T-cell (primary cell): Measurements from ENCODE around the gene PTPRM. TPM values are rescaled to one million over a fixed set of nuclear protein-coding genes. Genes with fewer than 3 reads are reported as not detected.

Source experiments
- ATAC-seq, 4 experiments: fragments of 200-7000 bp in 3 of 4; fragments of 150-1000 bp in 1 of 4; cut with Tn5 transposase; replicated peaks in 1 of 4; 1 replicate in 3 of 4; 2 replicates in 1 of 4; pipeline ENCODE4 v1.10.0; 2021; ENCODE audit warnings: moderate library complexity in 3 of 4, mild to moderate bottlenecking in 2 of 4, moderate number of reproducible peaks in 1 of 4
- CTCF ChIA-PET, 2 donors: fragments of 300-600 bp; sonication (Branson Sonifier 250); formaldehyde crosslinking; loops; one replicate each; lab custom pipeline; 2022; ENCODE audit warnings: antibody characterized with exemption in 2 of 2; lab: Charles Lee
- POLR2A ChIA-PET, 2 donors: fragments of 300-600 bp; sonication (Branson Sonifier 250); formaldehyde crosslinking; loops; one replicate each; lab custom pipeline; 2022; ENCODE audit warnings: antibody characterized with exemption in 2 of 2; lab: Charles Lee
- DNase-seq, 35 experiments: peaks; one replicate each; pipeline versions ENCODE4 v3.0.0 to v3.0.0-alpha.2; 2013 to 2023
- H3K27ac ChIP-seq: one replicate; pipeline ENCODE4 v1.5.1; 2013; ENCODE audit warnings: low read length
- H3K27me3 ChIP-seq, 2 experiments: replicated peaks in 1 of 2; 1 replicate in 1 of 2; 2 replicates in 1 of 2; pipeline versions ENCODE4 v1.6.1 to v1.7.0; 2013; ENCODE audit warnings: low read length in 1 of 2, mixed read lengths in 1 of 2; ENCODE audit not compliant: control insufficient read depth in 2 of 2, insufficient read depth in 2 of 2; ENCODE audit errors: extremely low read depth in 1 of 2
- H3K36me3 ChIP-seq, 2 donors: 1 replicate in 1 of 2; 2 replicates in 1 of 2; pipeline versions ENCODE4 v1.6.1 to v1.7.0; 2013; ENCODE audit warnings: low read length in 1 of 2; ENCODE audit not compliant: control insufficient read depth in 2 of 2, insufficient read depth in 1 of 2; ENCODE audit errors: extremely low read depth in 1 of 2
- H3K4me1 ChIP-seq, 2 experiments: 1 replicate in 1 of 2; 2 replicates in 1 of 2; pipeline versions ENCODE4 v1.6.1 to v1.7.0; 2013; ENCODE audit warnings: low read length in 2 of 2, mixed read lengths in 1 of 2; ENCODE audit not compliant: insufficient read depth in 2 of 2, control insufficient read depth in 1 of 2; ENCODE audit errors: extremely low read depth in 1 of 2
- H3K4me3 ChIP-seq, 2 donors: 1 replicate in 1 of 2; 2 replicates in 1 of 2; pipeline versions ENCODE4 v1.5.1 to v1.7.0; 2013; ENCODE audit warnings: mild to moderate bottlenecking in 2 of 2, low read length in 1 of 2, moderate library complexity in 1 of 2; ENCODE audit not compliant: control insufficient read depth in 1 of 2; ENCODE audit errors: extremely low read depth in 1 of 2
- H3K9me3 ChIP-seq: 2 replicates; pipeline ENCODE4 v1.7.0; 2013
- H3K27ac Mint-ChIP-seq, 2 donors: one replicate each; pipeline ENCODE4 v1.8.0; 2020 to 2021; ENCODE audit warnings: mild to moderate bottlenecking in 2 of 2, mixed read lengths in 2 of 2
- H3K27me3 Mint-ChIP-seq, 2 donors: one replicate each; pipeline ENCODE4 v1.8.0; 2021 to 2022; ENCODE audit warnings: mixed read lengths in 2 of 2
- H3K36me3 Mint-ChIP-seq: one replicate; pipeline ENCODE4 v1.8.0; 2021; ENCODE audit warnings: mixed read lengths
- H3K4me1 Mint-ChIP-seq, 3 donors: one replicate each; pipeline ENCODE4 v1.8.0; 2020 to 2022; ENCODE audit warnings: mixed read lengths in 3 of 3, mild to moderate bottlenecking in 1 of 3
- H3K4me3 Mint-ChIP-seq, 3 donors: one replicate each; pipeline ENCODE4 v1.8.0; 2020 to 2022; ENCODE audit warnings: mild to moderate bottlenecking in 3 of 3, mixed read lengths in 3 of 3, moderate library complexity in 3 of 3
- H3K9me3 Mint-ChIP-seq, 3 donors: one replicate each; pipeline ENCODE4 v1.8.0; 2020 to 2022; ENCODE audit warnings: mixed read lengths in 3 of 3
- WGBS: methylation state at CpG from one replicate; pipeline ENCODE4 v1.1.5; 2013; ENCODE audit warnings: missing lambda C conversion rate; ENCODE audit not compliant: insufficient coverage; 5-methylcytosine and 5-hydroxymethylcytosine counted together
- total RNA-seq, 35 experiments: library from RNA in 6 of 35; stranded (reverse) in 6 of 35; fragments of 120-200 nt in 1 of 35; gene quantifications; one replicate each; pipeline versions ENCODE4 v1.2.1 to v1.2.4 and lab custom pipeline; 2013 to 2026

PTPRM gene
- total RNA-seq, 5 donors from 2014 or later (not counting 1 experiment from before 2014, with no cell fraction given), result 4.1 to 47.4 (median 7.1) TPM

DNA sequence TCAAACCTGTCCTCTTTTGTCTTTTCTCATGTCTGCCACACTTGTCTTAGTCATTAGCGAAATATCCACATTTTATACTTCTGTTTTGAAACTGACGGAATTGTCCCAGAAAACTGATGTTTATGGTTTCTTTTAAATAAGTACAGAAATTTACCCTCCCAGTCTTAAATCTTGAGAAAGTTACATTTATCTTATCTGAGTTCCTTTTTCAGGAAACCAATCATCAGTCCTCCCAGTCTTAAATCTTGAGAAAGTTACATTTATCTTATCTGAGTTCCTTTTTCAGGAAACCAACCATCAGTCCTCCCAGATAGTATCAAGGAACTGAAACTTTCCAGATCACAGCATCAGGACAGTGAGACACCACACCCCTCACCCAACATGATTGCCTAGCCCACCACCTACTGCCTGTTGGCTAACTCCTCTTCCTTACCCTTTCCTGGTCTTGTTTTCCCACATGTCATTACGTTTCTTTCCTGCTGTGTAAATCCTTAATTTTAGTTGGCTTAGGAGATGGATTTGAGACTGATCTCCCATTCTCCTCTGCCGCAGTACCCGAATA lies 247.7 kb downstream of the PTPRM start:
- H3K4me1 Mint-ChIP-seq, result no peaks in the 10 kb centered on the region
- ATAC-seq (no peak), DNase-seq (no peak)
- H3K27me3 Mint-ChIP-seq, result no peaks in the 10 kb centered on the region
- no peak overlapping the region for H3K4me3 Mint-ChIP-seq
- Histone ChIP-seq H3K4me1 (no peaks in the 10 kb centered on the region), H3K27ac (no peak overlapping the region), H3K27me3 (no peaks in the 10 kb centered on the region), H3K9me3 (peaks cover 5% of the 10 kb centered on the region), H3K4me3 (no peak overlapping the region), H3K36me3 (no peaks in the 10 kb centered on the region)
- ChIA-PET POLR2A (no interaction called here), CTCF (no interaction called here)
- WGBS, result 93% methylated on average over 2 of the region's 5 CpGs
- H3K36me3 Mint-ChIP-seq, result no peaks in the 10 kb centered on the region
- peaks cover 4 to 19% (median 4%) of the 10 kb centered on the region in 3 donors for H3K9me3 Mint-ChIP-seq
- no peak overlapping the region for H3K27ac Mint-ChIP-seq

GRCh38 chr18:7815787-7816186 lies 248.7 kb downstream of the PTPRM start:
- ATAC-seq (no peak), DNase-seq (no peak)
- Histone ChIP-seq H3K36me3 (no peaks in the 10 kb centered on the region), H3K9me3 (peaks cover 5% of the 10 kb centered on the region), H3K27ac (no peak overlapping the region), H3K4me3 (no peak overlapping the region), H3K27me3 (no peaks in the 10 kb centered on the region), H3K4me1 (no peaks in the 10 kb centered on the region)
- ChIA-PET POLR2A (no interaction called here), CTCF (no interaction called here)
- Mint-ChIP-seq H3K4me3 (no peak overlapping the region), H3K27ac (no peak overlapping the region), H3K4me1 (no peaks in the 10 kb centered on the region), H3K36me3 (no peaks in the 10 kb centered on the region), H3K9me3 (peaks cover 4 to 19% (median 4%) of the 10 kb centered on the region in 3 donors), H3K27me3 (no peaks in the 10 kb centered on the region)
- no CpG with 5 or more reads among the region's 2 CpGs for WGBS

DNA sequence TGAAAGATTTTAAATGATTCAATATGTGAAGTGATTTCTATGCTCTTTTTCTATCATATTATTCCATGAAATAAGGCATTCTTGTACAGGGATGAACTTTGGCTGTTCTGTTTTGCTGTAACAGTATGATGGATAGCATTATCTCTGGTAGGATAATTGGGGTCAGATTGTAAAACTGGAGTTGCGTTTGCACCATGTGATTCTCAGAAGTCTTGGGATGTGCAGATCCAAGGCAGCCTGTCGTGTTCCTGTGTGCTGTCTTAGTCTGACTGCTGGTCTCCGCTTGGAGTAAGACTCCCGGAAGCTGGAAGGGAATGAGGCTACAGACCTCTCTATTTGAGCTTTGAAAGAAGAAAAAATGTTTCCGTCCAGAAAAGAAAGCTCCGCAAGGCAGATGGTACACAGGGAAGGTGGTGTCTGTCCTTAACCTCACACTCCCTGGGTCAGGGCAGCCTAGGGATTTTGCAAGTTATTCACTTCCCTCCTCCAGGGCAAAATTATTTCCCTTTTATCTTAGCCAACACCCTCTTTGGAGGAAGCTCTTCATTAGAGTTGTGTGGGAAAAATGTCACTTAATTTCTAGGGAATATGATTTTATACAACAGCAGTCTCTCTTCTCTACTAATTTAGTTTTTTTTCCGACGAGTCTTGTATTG lies 250.6 kb downstream of the PTPRM start:
- WGBS, result 84% methylated on average over 4 of the region's 8 CpGs
- POLR2A ChIA-PET, result no interaction called here
- no peaks in the 10 kb centered on the region for H3K27me3 Mint-ChIP-seq

GRCh38 chr18:7821784-7822183 lies 254.7 kb downstream of the PTPRM start:
- CTCF ChIA-PET, result no interaction called here
- H3K27ac Mint-ChIP-seq, result no peak overlapping the region
- Histone ChIP-seq H3K4me3 (no peak overlapping the region), H3K36me3 (no peaks in the 10 kb centered on the region), H3K9me3 (no peaks in the 10 kb centered on the region), H3K4me1 (peaks cover 2 to 3% of the 10 kb centered on the region in 2 experiments), H3K27ac (no peak overlapping the region), H3K27me3 (no peaks in the 10 kb centered on the region)
- no peaks in the 10 kb centered on the region for H3K9me3 Mint-ChIP-seq
- WGBS, result no CpG with 5 or more reads among the region's 1 CpG
- no peaks in the 10 kb centered on the region for H3K36me3 Mint-ChIP-seq
- POLR2A ChIA-PET, result interaction anchor here in 1 of 2 donors (0.5 kb wide), 1 partner anchor 202 kb away, joined by 3 read pairs; no protein-coding TSS in a partner anchor
- no peaks in the 10 kb centered on the region for H3K27me3 Mint-ChIP-seq
- no peak for DNase-seq
- H3K4me1 Mint-ChIP-seq, result no peaks in the 10 kb centered on the region
- no peak overlapping the region for H3K4me3 Mint-ChIP-seq
- ATAC-seq, result no peak

More for the DNA sequence above, 250.6 kb downstream of the PTPRM start:
- Histone ChIP-seq H3K36me3 (no peaks in the 10 kb centered on the region), H3K27ac (no peak overlapping the region), H3K9me3 (peaks cover 5% of the 10 kb centered on the region), H3K4me1 (peaks cover 0 to 2% of the 10 kb centered on the region in 2 experiments), H3K4me3 (no peak overlapping the region), H3K27me3 (no peaks in the 10 kb centered on the region)
- Mint-ChIP-seq H3K4me3 (no peak overlapping the region), H3K9me3 (peaks cover 4 to 19% (median 4%) of the 10 kb centered on the region in 3 donors), H3K27ac (no peak overlapping the region), H3K4me1 (no peaks in the 10 kb centered on the region), H3K36me3 (no peaks in the 10 kb centered on the region)
- no peak for ATAC-seq
- no peak for DNase-seq
- CTCF ChIA-PET, result no interaction called here

GRCh38 chr18:7822435-7823331 lies 255.6 kb downstream of the PTPRM start:
- H3K36me3 Mint-ChIP-seq, result no peaks in the 10 kb centered on the region
- WGBS, result 36% methylated on average over 3 of the region's 9 CpGs
- H3K27ac Mint-ChIP-seq, result no peak overlapping the region
- no peaks in the 10 kb centered on the region for H3K36me3 ChIP-seq
- peak in 2 of 4 experiments; percentile 34 to 37 for ATAC-seq
- CTCF ChIA-PET, result no interaction called here
- peaks cover 2 to 3% of the 10 kb centered on the region in 2 experiments for H3K4me1 ChIP-seq
- H3K27ac ChIP-seq, result no peak overlapping the region
- H3K27me3 Mint-ChIP-seq, result no peaks in the 10 kb centered on the region
- peak in 1 of 35 experiments; percentile 19 for DNase-seq
- H3K27me3 ChIP-seq, result no peaks in the 10 kb centered on the region
- H3K9me3 Mint-ChIP-seq, result no peaks in the 10 kb centered on the region
- H3K9me3 ChIP-seq, result no peaks in the 10 kb centered on the region
- no peaks in the 10 kb centered on the region for H3K4me1 Mint-ChIP-seq
- H3K4me3 ChIP-seq, result peak overlapping the region in 1 of 2 donors; percentile 55
- H3K4me3 Mint-ChIP-seq, result no peak overlapping the region
- POLR2A ChIA-PET, result interaction anchor here in 1 of 2 donors (0.5 kb wide), 1 partner anchor 201 kb away, joined by 3 read pairs; no protein-coding TSS in a partner anchor

GRCh38 chr18:7824970-7825369 lies 257.9 kb downstream of the PTPRM start:
- ChIA-PET CTCF (no interaction called here), POLR2A (no interaction called here)
- H3K9me3 Mint-ChIP-seq, result peaks cover 0 to 2% (median 0%) of the 10 kb centered on the region in 3 donors
- H3K36me3 ChIP-seq, result no peaks in the 10 kb centered on the region
- no peaks in the 10 kb centered on the region for H3K9me3 ChIP-seq
- H3K27me3 Mint-ChIP-seq, result no peaks in the 10 kb centered on the region
- no peak for ATAC-seq
- H3K4me3 ChIP-seq, result no peak overlapping the region
- H3K27ac ChIP-seq, result no peak overlapping the region
- no peak overlapping the region for H3K4me3 Mint-ChIP-seq
- no peaks in the 10 kb centered on the region for H3K36me3 Mint-ChIP-seq
- no peak for DNase-seq
- peaks cover 2 to 3% of the 10 kb centered on the region in 2 experiments for H3K4me1 ChIP-seq
- no peak overlapping the region for H3K27ac Mint-ChIP-seq
- H3K4me1 Mint-ChIP-seq, result no peaks in the 10 kb centered on the region
- WGBS, result 92% methylated on average over 5 of the region's 5 CpGs
- H3K27me3 ChIP-seq, result no peaks in the 10 kb centered on the region
